Nucleus accumbens (tissue), 56 donors: ENCODE data around the gene MCTP1.
"Not testable (repeated sequence)": the region's sequence is repeated elsewhere in the genome, so short reads cannot be mapped to it uniquely, and the experiment has no call there.

Source experiments
- DNase-seq, 56 donors: peaks; one replicate each; lab custom pipeline; 2025; lab: John Stamatoyannopoulos, UW

Gene MCTP1

GRCh38 chr5:94847726-94848125, 437.2 kb downstream of the MCTP1 start:
- no peak for DNase-seq

DNA sequence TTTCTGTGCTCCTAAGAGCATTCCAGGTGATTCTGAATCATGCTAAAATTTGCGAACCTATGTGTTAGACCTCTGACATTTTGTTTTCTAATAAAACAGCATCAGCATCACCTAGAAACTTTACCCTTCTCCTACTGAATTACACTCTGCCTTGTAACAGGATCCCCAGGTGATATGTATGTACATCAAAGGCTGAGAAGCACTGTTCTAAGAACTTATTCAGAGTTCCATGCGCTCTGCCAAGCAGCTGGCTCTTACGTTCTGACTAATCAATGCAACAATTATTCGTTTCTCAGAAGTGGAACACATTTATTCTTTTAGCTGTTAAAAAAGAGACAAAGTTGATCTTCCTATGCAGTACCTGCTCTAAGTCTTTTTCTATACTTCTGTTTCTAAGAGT, 437.9 kb downstream of the MCTP1 start:
- DNase-seq = no peak

DNA sequence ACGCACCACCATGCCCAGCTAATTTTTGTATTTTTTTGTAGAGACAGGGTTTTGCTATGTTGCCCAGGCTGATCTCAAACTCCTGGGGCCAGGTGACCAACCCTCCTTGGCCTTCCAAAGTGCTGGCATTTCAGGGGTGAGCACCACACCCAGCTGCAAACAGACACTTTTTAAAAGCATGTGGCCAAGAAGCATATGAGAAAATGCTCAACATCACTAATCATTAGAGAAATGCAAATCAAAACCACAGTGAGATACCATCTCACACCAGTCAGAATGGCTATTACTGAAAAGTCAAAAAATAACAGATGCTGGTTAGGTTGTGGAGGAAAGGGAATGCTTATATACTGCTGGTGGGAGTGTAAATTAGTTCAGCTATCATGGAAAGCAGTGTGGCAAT, 439.2 kb downstream of the MCTP1 start:
- DNase-seq = not testable (repeated sequence)

- DNase-seq = no peak
These were observed 443.1 kb downstream of the MCTP1 start for GRCh38 chr5:94841598-94842322.

- no peak for DNase-seq
These were observed 451.0 kb downstream of the MCTP1 start for GRCh38 chr5:94833851-94834250.

DNA sequence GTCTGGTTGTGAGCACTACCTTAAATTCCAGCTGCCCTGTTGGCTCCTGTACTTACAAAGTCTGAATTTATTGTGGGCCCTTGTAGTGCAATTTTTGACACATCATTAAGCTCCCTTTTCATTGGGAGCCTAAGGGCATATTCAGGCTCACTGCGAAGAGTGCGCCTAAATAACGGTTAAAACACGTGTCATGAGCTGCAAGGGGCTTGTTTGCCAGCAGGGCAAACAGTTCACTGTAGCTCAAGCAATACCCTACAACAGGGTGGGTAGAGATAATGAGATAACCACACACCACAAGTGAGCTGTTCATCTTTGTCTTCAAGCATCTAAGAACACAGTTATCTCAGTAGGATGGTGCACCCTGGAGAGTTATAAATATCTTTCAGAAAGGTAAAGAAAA, 452.2 kb downstream of the MCTP1 start:
- DNase-seq = no peak

DNA sequence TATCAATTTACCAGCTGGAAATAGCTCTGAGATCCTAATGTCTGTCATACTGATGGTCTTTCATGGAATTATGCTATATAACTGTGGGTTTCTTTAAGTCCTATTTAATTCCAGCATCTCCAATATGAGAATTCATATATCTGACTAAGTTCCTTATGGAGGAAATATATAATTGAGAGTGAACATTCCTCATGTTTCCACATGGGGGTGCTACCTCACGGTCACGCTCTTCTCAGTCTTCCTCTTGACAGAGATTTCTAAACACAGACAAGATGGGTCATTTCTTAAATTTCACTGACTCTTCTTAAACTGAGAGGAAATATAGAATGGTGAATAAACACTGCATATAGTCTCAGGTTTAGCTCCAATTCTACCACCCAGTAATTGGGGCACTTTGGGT, 454.4 kb downstream of the MCTP1 start:
- DNase-seq = peak in 1 of 56 donors; percentile 6

DNA sequence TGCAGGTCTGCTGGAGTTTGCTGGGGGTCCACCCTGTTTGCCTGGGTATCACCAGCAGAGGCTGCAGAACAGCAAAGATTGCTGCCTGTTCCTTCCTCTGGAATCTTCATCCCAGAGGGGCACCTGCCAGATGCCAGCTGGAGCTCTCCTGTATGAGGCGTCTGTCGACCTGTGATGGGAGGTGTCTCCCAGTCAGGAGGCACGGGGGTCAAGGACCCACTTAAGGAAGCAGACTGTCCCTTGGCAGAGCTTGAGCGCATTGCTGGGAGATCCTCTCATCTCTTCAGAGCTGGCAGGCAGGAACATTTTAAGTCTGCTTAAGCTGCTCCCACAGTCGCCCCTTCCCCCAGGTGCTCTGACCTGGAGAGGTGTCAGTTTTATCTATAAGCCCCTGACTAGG, 456.7 kb downstream of the MCTP1 start:
- DNase-seq = not testable (repeated sequence)

DNA sequence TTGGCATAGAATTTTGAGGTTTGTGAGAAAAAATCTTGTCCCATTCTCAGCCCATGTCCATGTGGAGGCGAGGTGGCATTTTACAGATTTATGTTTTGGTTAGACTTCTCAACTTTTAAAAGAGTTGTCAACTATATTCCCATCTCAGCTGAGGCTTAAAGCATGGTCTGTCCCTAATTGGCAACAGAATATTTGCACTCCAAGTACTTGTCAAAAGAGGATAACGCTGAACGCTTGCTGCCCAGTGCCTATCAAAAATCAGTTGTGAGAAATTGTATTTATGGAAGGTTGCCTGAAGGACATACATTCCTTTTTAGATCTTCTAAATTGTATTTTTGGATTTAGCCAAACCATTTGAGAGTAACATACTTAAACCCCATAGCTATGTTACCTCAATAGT, 464.4 kb downstream of the MCTP1 start:
- no peak for DNase-seq

DNA sequence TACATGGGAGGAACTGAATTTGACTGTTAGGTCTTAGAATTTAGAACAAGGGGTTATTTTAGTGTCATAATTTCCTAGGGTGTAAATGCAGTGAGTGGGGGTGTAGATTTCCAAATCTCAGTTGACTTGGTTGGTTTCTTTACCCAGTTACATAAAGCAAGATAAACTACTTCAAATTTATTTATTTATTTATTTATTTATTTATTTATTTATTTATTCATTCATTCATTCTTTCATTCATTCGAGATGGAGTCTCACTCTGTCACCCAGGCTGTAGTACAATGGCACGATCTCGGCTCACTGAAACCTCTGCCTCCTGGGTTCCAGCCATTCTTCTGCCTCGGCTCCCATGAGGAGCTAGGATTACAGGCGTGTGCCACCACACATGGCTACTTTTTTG, 466.0 kb downstream of the MCTP1 start:
- no peak for DNase-seq

- DNase-seq = no peak
These were observed 469.4 kb downstream of the MCTP1 start for GRCh38 chr5:94815313-94816039.

- DNase-seq = no peak
These were observed 472.7 kb downstream of the MCTP1 start for GRCh38 chr5:94812232-94812631.

- DNase-seq = no peak
These were observed 473.6 kb downstream of the MCTP1 start for GRCh38 chr5:94811331-94811730.

DNA sequence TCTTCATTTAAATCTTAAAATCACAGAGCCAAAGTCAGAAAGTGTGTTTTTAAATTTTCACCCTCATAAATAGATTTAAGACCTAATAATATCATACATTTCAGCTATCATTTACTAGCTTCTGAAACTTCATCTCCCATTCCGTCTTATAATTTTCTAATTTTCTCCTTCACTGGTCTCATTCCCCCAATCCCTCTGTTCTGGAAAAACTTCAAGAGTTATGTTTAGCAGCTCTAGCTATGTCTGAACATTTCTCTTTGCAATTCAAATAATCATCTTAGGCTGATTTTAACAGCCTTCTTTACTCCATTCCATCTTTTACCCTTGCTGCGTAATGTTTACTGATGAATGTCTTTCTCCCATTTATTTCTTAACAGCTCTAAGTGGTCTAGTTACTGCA, 474.0 kb downstream of the MCTP1 start:
- no peak for DNase-seq

- no peak for DNase-seq
These were observed 474.6 kb downstream of the MCTP1 start for GRCh38 chr5:94810281-94810680.

DNA sequence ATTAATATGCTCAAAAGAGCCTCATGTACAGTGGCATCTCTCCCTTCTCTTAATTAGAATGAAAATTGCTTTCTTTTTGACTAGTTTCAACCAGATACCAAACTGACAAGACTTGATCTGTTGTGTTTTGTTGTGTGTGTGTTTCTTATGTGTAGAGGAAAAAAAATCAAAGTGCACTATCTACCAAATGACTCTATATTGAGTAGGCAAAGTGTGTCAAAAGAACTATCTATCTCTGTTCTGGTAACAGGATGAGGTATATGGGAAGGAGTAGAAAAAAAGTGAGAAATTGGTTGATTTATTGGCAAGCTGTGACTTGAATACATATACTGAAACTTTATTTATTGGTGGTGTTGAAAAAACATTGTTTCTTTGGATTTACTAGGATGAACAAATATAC, 476.4 kb downstream of the MCTP1 start:
- DNase-seq = no peak

- no peak for DNase-seq
These were observed 476.9 kb downstream of the MCTP1 start for GRCh38 chr5:94807985-94808384.

GRCh38 chr5:94802450-94802849, 482.4 kb downstream of the MCTP1 start:
- no peak for DNase-seq

- DNase-seq = no peak
These were observed 488.3 kb downstream of the MCTP1 start for GRCh38 chr5:94796586-94796985.

DNA sequence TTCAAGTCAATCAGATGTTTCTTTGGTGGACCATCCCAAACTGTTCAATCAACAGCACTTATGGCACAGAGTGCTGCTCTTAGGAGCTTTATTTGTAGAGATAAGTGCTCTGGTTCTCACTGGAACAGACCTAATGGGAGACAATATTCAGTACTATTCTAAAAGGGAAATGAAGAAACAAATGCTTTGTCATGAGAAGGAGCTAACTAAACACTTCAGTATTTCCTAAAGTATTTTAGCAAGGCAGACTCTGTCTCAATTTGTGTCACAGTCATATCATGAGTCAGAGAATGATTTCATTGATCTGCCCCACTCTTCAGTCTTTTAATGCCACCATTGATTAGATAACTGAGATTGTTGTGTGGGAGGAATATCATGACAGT, 491.1 kb downstream of the MCTP1 start:
- no peak for DNase-seq

- DNase-seq = no peak
These were observed 491.6 kb downstream of the MCTP1 start for GRCh38 chr5:94793113-94793815.

DNA sequence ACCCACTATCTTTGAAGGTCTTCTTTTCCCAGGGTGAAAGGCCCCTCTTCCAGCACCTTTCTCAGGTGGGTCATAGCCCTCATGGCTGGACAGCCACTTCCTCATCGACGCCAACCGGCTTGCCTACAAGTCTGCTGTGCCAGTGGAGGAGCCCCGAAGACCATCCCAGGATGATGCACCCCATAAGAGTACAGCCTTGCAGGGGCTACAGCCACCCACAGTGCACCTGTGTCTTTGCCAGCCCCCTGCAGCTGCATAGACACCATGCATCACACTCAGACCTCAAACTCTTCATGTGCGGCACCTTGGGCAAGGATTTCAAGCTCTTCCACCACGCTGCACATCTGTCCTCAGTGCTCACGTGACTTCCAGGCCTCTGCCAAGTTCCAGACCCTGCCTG, 493.1 kb downstream of the MCTP1 start:
- no peak for DNase-seq
